ENCODE results near the gene GOSR1. TPM values are rescaled to one million over a fixed set of nuclear protein-coding genes. Genes with fewer than 3 reads are reported as not detected.

Gene GOSR1
- total RNA-seq, 1 donor from 2014 or later: 53.2 TPM

GRCh38 chr17:30483159-30483558 lies 6.0 kb downstream of the GOSR1 start:
- Mint-ChIP-seq H3K36me3 (peaks cover 26% of the 10 kb centered on the region), H3K9me3 (no peaks in the 10 kb centered on the region), H3K4me1 (ENCODE audit: unreplicated experiment) (peaks cover 9% of the 10 kb centered on the region), H3K27ac (no peak overlapping the region), H3K27me3 (no peaks in the 10 kb centered on the region), H3K4me3 (no peak overlapping the region)
- no peak for DNase-seq (ENCODE audit: extremely low spot score, unreplicated experiment)
- no peak for TF ChIP-seq CTCF (conservative IDR thresholded peaks at IDR 0.05)

GRCh38 chr17:30493780-30494179 lies 16.6 kb downstream of the GOSR1 start:
- Mint-ChIP-seq H3K27me3 (no peaks in the 10 kb centered on the region), H3K9me3 (no peaks in the 10 kb centered on the region), H3K4me3 (no peak overlapping the region), H3K4me1 (ENCODE audit: unreplicated experiment) (no peaks in the 10 kb centered on the region), H3K27ac (no peak overlapping the region), H3K36me3 (peaks cover 22% of the 10 kb centered on the region)
- no peak for TF ChIP-seq CTCF (conservative IDR thresholded peaks at IDR 0.05)
- DNase-seq (ENCODE audit: extremely low spot score, unreplicated experiment): no peak

GRCh38 chr17:30495586-30495985 lies 18.4 kb downstream of the GOSR1 start:
- Mint-ChIP-seq H3K36me3 (peaks cover 33% of the 10 kb centered on the region), H3K27ac (no peak overlapping the region), H3K4me1 (ENCODE audit: unreplicated experiment) (no peaks in the 10 kb centered on the region), H3K4me3 (no peak overlapping the region), H3K9me3 (no peaks in the 10 kb centered on the region), H3K27me3 (no peaks in the 10 kb centered on the region)
- DNase-seq (ENCODE audit: extremely low spot score, unreplicated experiment): no peak
- TF ChIP-seq CTCF (conservative IDR thresholded peaks at IDR 0.05): no peak

GRCh38 chr17:30503558-30503957 lies 26.4 kb downstream of the GOSR1 start:
- no peak for TF ChIP-seq CTCF (conservative IDR thresholded peaks at IDR 0.05)
- H3K27me3 Mint-ChIP-seq: no peaks in the 10 kb centered on the region
- DNase-seq (ENCODE audit: extremely low spot score, unreplicated experiment): no peak
- H3K4me1 Mint-ChIP-seq (ENCODE audit: unreplicated experiment): no peaks in the 10 kb centered on the region
- peaks cover 23% of the 10 kb centered on the region for H3K36me3 Mint-ChIP-seq
- H3K9me3 Mint-ChIP-seq: no peaks in the 10 kb centered on the region
- no peak overlapping the region for H3K4me3 Mint-ChIP-seq
- no peak overlapping the region for H3K27ac Mint-ChIP-seq

- no peaks in the 10 kb centered on the region for H3K4me1 Mint-ChIP-seq (ENCODE audit: unreplicated experiment)
- H3K4me3 Mint-ChIP-seq: no peak overlapping the region
- TF ChIP-seq CTCF (conservative IDR thresholded peaks at IDR 0.05): no peak
- no peak overlapping the region for H3K27ac Mint-ChIP-seq
- no peaks in the 10 kb centered on the region for H3K27me3 Mint-ChIP-seq
- H3K9me3 Mint-ChIP-seq: no peaks in the 10 kb centered on the region
- no peak for DNase-seq (ENCODE audit: extremely low spot score, unreplicated experiment)
- peaks cover 11% of the 10 kb centered on the region for H3K36me3 Mint-ChIP-seq
Observed at GRCh38 chr17:30505868-30506417, 28.7 kb downstream of the GOSR1 start.

GRCh38 chr17:30506481-30506880 lies 29.3 kb downstream of the GOSR1 start:
- TF ChIP-seq CTCF (conservative IDR thresholded peaks at IDR 0.05): no peak
- no peak for DNase-seq (ENCODE audit: extremely low spot score, unreplicated experiment)
- H3K27ac Mint-ChIP-seq: no peak overlapping the region
- no peak overlapping the region for H3K4me3 Mint-ChIP-seq
- H3K9me3 Mint-ChIP-seq: no peaks in the 10 kb centered on the region
- no peaks in the 10 kb centered on the region for H3K4me1 Mint-ChIP-seq (ENCODE audit: unreplicated experiment)
- no peaks in the 10 kb centered on the region for H3K27me3 Mint-ChIP-seq
- H3K36me3 Mint-ChIP-seq: peaks cover 7% of the 10 kb centered on the region

All from type B pancreatic cell (in vitro differentiated cells).